HepG2 (cell line): ENCODE data around the gene GALNT9.

Experiments
- DNMT1 ChIP-seq: sonication (generic); formaldehyde crosslinking; IDR thresholded peaks from 2 replicates; pipeline ENCODE4 v1.5.1; 2020; ENCODE audit warnings: mild to moderate bottlenecking, missing genetic modification reagents
- KLF9 ChIP-seq: IDR thresholded peaks from 2 replicates; pipeline ENCODE4 v1.6.1; 2016; ENCODE audit warnings: low read depth
- TF ChIP-seq, protein P1 (sequence below): IDR thresholded peaks from 2 replicates; pipeline ENCODE4 v1.6.1; 2016

DNA sequence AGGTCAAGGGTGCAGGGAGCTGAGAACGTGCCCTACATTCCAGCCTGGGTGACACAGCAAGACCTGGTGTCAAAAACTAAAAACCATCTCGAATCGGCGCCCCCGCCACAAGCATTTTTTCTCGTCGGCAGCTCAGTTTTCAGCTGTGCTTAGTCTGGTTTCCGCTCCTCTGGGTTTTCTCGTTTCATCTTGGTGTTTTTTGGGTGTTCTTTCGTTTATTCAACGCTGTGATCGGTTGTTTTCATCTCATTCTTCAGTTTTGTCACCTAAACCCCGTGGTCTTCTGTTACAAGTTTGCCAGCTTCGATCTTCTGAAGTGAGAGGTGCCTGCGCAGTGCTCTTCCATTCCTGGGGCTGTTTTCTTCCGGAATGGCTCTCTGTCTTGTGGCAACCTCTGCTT lies 143.7 kb downstream of the GALNT9 start:
- TF ChIP-seq, protein P1, sequence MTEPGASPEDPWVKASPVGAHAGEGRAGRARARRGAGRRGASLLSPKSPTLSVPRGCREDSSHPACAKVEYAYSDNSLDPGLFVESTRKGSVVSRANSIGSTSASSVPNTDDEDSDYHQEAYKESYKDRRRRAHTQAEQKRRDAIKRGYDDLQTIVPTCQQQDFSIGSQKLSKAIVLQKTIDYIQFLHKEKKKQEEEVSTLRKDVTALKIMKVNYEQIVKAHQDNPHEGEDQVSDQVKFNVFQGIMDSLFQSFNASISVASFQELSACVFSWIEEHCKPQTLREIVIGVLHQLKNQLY (CRISPR knock-in tag), result no peak
- no peak for TF ChIP-seq DNMT1 (CRISPR knock-in tag)
- TF ChIP-seq KLF9, result no peak
